22Rv1 (cell line): Measurements from ENCODE around the gene SATL1.

Source experiments
- CTCF ChIP-seq: fragments of 450-650 bp; IDR thresholded peaks from 2 replicates; pipeline ENCODE4 v1.5.1; 2017; ENCODE audit warnings: mild to moderate bottlenecking
- ZFX ChIP-seq: fragments of 450-650 bp; IDR thresholded peaks from 2 replicates; pipeline ENCODE4 v1.6.1; 2017; ENCODE audit warnings: antibody characterized with exemption, borderline replicate concordance

GRCh38 chrX:85113746-85114145 lies 129.8 kb downstream of the SATL1 start:
- TF ChIP-seq CTCF (no peak), ZFX (no peak)
